Measurements from ENCODE around the gene EYS. TPM values are rescaled to one million over a fixed set of nuclear protein-coding genes. Genes with fewer than 3 reads are reported as not detected.

The EYS gene
- total RNA-seq, 1 donor from 2014 or later, result not detected

DNA sequence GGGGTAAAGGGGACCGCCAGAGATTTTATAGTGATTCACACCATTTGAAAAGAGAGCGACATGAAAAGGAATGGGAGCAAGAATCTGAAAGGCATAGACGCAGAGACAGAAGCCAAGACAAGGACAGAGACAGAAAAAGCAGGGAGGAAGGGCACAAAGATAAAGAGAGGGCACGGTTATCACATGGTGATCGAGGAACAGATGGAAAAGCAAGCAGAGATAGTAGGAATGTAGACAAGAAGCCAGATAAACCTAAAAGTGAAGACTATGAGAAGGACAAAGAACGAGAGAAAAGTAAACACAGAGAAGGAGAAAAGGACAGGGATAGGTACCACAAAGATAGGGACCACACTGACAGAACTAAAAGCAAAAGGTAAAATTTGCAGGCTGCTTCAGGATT lies 1993.7 kb downstream of the EYS start:
- H3K36me3 Mint-ChIP-seq (ENCODE audit: low read depth, unreplicated experiment), result peaks cover 36% of the 10 kb centered on the region
- peaks cover 1% of the 10 kb centered on the region for H3K27me3 Mint-ChIP-seq (ENCODE audit: unreplicated experiment)
- no peaks in the 10 kb centered on the region for H3K4me1 Mint-ChIP-seq (ENCODE audit: unreplicated experiment)
- TF ChIP-seq, protein P1, sequence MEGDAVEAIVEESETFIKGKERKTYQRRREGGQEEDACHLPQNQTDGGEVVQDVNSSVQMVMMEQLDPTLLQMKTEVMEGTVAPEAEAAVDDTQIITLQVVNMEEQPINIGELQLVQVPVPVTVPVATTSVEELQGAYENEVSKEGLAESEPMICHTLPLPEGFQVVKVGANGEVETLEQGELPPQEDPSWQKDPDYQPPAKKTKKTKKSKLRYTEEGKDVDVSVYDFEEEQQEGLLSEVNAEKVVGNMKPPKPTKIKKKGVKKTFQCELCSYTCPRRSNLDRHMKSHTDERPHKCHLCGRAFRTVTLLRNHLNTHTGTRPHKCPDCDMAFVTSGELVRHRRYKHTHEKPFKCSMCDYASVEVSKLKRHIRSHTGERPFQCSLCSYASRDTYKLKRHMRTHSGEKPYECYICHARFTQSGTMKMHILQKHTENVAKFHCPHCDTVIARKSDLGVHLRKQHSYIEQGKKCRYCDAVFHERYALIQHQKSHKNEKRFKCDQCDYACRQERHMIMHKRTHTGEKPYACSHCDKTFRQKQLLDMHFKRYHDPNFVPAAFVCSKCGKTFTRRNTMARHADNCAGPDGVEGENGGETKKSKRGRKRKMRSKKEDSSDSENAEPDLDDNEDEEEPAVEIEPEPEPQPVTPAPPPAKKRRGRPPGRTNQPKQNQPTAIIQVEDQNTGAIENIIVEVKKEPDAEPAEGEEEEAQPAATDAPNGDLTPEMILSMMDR (IDR thresholded peaks at IDR 0.05; ENCODE audit: unreplicated experiment), result no peak
- H3K9me3 Mint-ChIP-seq (ENCODE audit: unreplicated experiment), result no peaks in the 10 kb centered on the region
- no peak for DNase-seq (ENCODE audit: low spot score)
- H3K4me3 Mint-ChIP-seq (ENCODE audit: unreplicated experiment), result peak overlapping the region; percentile 59
- H3K27ac Mint-ChIP-seq (ENCODE audit: unreplicated experiment), result no peak overlapping the region

DNA sequence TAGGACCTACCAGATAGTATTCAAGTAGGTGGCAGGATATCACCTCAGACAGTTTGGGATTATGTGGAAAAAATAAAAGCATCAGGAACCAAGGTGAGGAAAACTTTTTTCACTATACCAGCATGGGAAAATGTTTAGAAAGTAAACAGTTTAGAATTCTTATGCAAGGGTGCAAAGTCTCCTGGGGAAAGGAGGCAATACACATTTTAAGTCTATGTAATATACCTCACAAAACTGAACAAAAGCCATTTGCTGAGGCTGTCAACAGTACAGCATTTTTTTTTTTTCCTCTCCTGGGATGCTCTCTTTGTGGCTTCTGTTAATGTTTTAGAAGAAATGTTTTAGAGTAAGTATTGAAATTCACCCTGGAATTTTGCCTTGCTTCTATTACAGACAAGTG lies 1997.9 kb downstream of the EYS start:
- peaks cover 52% of the 10 kb centered on the region for H3K36me3 Mint-ChIP-seq (ENCODE audit: low read depth, unreplicated experiment)
- no peak overlapping the region for H3K4me3 Mint-ChIP-seq (ENCODE audit: unreplicated experiment)
- H3K9me3 Mint-ChIP-seq (ENCODE audit: unreplicated experiment), result no peaks in the 10 kb centered on the region

DNA sequence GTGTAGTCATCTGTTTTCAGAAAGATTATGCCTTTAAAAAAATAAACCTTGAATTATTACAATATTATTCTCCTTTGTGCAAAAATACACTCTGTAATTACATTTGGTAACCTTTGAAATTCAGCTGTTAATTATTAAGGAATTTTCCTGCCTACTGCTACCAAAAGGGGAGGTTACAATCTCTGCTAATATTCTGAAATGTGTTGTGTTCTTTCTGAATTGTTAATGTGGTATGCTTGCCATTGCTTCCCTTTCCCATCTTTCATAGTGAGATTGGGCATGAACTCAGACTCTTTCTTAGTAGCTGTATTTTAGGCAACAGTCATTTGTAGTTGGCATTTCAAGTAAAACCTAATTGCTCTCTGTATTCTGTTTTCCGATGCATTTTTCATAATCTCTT lies 1998.4 kb downstream of the EYS start:
- DNase-seq (ENCODE audit: low spot score), result no peak
- Mint-ChIP-seq H3K4me3 (ENCODE audit: unreplicated experiment) (no peak overlapping the region), H3K27me3 (ENCODE audit: unreplicated experiment) (no peaks in the 10 kb centered on the region), H3K4me1 (ENCODE audit: unreplicated experiment) (no peaks in the 10 kb centered on the region), H3K36me3 (ENCODE audit: low read depth, unreplicated experiment) (peaks cover 53% of the 10 kb centered on the region), H3K9me3 (ENCODE audit: unreplicated experiment) (no peaks in the 10 kb centered on the region), H3K27ac (ENCODE audit: unreplicated experiment) (no peak overlapping the region)
- TF ChIP-seq, protein P1 (IDR thresholded peaks at IDR 0.05; ENCODE audit: unreplicated experiment), result no peak

More for the DNA sequence above, 1997.9 kb downstream of the EYS start:
- Mint-ChIP-seq H3K27ac (ENCODE audit: unreplicated experiment) (no peak overlapping the region), H3K4me1 (ENCODE audit: unreplicated experiment) (no peaks in the 10 kb centered on the region), H3K27me3 (ENCODE audit: unreplicated experiment) (no peaks in the 10 kb centered on the region)
- TF ChIP-seq, protein P1 (IDR thresholded peaks at IDR 0.05; ENCODE audit: unreplicated experiment), result no peak
- DNase-seq (ENCODE audit: low spot score), result no peak

DNA sequence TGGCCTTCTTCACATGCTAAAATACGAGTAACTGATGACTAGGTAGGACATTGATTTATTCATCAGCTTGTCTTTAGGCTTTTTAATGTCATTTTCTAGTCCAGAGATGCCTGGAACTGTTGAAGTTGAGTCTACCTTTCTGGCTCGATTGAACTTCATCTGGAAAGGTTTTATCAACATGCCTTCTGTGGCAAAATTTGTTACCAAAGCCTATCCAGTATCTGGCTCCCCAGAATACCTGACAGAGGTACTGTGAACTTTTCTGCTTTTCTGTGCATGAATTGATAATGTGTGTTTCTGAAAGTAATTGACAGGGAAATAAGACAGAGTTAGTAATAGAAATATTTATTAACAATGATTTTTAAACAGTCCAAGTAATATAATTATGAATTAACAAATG lies 2000.4 kb downstream of the EYS start:
- H3K4me3 Mint-ChIP-seq (ENCODE audit: unreplicated experiment), result no peak overlapping the region
- no peaks in the 10 kb centered on the region for H3K9me3 Mint-ChIP-seq (ENCODE audit: unreplicated experiment)
- TF ChIP-seq, protein P1 (IDR thresholded peaks at IDR 0.05; ENCODE audit: unreplicated experiment), result no peak
- DNase-seq (ENCODE audit: low spot score), result no peak
- peaks cover 38% of the 10 kb centered on the region for H3K36me3 Mint-ChIP-seq (ENCODE audit: low read depth, unreplicated experiment)
- H3K4me1 Mint-ChIP-seq (ENCODE audit: unreplicated experiment), result no peaks in the 10 kb centered on the region
- no peaks in the 10 kb centered on the region for H3K27me3 Mint-ChIP-seq (ENCODE audit: unreplicated experiment)
- no peak overlapping the region for H3K27ac Mint-ChIP-seq (ENCODE audit: unreplicated experiment)

- TF ChIP-seq, protein P1 (IDR thresholded peaks at IDR 0.05; ENCODE audit: unreplicated experiment), result no peak
- Mint-ChIP-seq H3K27me3 (ENCODE audit: unreplicated experiment) (no peaks in the 10 kb centered on the region), H3K9me3 (ENCODE audit: unreplicated experiment) (no peaks in the 10 kb centered on the region), H3K4me3 (ENCODE audit: unreplicated experiment) (no peak overlapping the region), H3K36me3 (ENCODE audit: low read depth, unreplicated experiment) (peaks cover 31% of the 10 kb centered on the region), H3K27ac (ENCODE audit: unreplicated experiment) (no peak overlapping the region), H3K4me1 (ENCODE audit: unreplicated experiment) (no peaks in the 10 kb centered on the region)
- no peak for DNase-seq (ENCODE audit: low spot score)
Observed at GRCh38 chr6:63705707-63706106, 2001.3 kb downstream of the EYS start.

Data from endothelial cell (in vitro differentiated cells).